GM21825 (cell line): Measurements from ENCODE around the gene LMCD1.

ENCODE experiments used
- ATAC-seq: cut with Tn5 transposase; IDR thresholded peaks from one replicate; pipeline ENCODE4 v1.9.1; 2021; ENCODE audit warnings: mild to moderate bottlenecking, moderate library complexity; ENCODE audit not compliant: unreplicated experiment

The LMCD1 gene, protein sequence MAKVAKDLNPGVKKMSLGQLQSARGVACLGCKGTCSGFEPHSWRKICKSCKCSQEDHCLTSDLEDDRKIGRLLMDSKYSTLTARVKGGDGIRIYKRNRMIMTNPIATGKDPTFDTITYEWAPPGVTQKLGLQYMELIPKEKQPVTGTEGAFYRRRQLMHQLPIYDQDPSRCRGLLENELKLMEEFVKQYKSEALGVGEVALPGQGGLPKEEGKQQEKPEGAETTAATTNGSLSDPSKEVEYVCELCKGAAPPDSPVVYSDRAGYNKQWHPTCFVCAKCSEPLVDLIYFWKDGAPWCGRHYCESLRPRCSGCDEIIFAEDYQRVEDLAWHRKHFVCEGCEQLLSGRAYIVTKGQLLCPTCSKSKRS

DNA sequence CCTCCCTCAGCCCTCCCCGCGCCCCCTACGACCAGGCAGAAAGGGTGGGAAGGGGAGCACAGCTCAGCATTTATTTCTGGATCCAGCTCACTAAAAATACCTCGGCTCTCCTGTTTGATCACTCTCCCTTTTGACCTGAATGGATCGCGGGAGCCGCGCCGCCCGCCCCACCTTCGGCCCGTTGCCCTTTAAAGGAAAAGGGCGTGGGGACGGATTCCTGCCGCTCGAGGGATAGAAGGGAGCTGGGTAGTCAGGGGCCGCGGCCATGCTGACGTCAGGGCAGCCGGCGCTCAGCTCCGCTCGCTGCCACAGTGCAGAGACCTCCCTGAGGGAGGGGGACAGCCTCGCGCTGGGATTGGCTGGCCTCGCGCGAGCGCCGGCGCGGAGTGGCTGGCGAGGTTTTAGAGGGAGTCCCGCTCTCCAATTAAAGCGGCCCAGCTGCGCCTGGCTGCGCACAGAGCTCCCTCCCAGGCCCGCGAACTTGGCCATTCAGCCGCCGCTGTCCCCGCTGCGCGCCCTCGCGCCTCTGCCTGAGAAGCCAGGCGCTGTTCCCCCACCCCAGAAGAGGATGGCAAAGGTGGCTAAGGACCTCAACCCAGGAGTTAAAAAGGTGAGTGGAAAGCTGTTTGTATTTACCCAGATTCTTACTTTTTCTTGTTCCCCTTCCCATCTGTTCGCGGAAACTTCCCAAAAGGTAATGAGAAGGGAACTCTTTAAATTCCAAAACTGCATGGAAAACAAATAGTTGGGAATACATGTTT lies at the start of gene LMCD1:
Gene LMCD1 (plus strand): TSS at position 453 of the 761 bp plus-strand sequence. CDS start 116 bp downstream, at position 569.
- peak; percentile 92 for ATAC-seq

DNA sequence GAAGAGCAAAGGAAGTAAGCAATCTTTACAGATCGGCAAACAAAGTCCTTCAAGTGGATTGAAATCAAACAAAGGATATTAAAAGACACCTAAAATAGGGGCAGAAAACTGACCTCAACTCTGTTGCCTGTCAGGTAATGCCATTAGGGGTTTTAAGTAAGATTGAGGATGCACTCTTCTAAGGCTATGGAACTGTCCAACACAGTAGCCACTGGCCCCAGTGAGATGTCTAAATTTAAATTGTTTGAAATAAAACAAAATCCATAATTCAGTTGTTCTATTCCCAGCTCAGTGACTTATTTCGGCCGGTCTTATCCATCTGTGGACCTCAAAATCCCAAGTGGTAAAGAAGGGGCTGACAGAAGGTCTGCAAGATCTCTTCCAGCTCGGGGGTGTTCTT lies 49.5 kb upstream of the LMCD1 start:
- no peak for ATAC-seq

DNA sequence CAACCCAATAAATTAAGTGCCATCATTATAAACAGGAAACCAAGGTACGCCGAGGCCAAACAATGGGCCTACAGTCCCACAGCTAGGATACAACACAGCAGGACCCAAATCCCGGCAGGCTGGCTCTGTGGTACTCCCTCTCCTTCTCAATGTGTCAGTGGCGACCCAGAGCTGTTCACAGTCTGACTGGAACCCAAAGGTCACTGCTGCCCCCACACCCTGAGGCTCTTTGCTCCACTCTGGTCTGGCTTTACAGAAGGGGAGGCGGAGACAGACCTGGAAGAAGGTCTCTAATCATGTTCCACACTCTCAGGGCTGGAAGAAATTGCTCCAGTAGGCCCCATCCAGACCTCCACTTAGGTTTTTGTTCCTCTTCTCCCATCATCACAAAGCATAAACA lies 48.5 kb upstream of the LMCD1 start:
- no peak for ATAC-seq

DNA sequence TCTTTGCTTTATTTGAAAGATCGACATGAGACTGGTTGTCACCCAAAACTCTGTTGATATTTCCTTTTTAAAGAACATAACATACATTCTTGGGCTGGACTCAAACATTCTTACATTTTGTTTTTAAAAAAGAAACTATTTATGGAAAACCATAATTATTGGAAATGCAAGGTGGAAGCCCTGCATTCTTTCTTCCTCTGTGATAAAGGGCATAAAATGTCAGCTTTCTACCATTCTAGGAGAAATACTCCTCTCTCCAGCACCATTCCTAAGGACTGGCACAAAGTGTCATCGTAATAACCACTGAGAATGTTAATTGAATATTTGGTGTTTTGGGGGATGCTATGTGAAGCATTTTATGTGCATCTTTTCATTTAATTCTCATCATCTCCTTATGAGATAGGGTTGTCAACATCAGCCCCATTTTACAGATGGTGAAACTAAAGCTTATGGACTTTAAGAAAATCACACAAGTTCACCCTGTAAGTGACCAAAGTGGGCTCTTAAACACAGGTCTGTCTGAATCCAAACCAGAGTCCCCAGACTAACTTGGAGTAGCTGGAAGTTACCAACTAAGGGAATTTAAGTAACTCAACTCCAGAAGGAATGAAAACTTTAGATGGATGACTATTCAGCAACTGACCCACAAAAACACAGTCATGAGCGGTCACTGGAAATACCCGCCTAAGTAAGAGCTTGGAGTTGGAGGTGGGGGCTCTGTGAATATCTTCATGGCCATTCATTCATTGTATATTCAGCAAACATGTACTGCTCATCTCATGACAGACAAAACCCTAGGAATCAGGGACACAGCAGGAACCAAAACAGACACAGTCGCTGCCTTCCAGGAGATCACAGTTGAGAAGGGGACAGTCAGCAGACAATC lies 45.9 kb upstream of the LMCD1 start:
- no peak for ATAC-seq

DNA sequence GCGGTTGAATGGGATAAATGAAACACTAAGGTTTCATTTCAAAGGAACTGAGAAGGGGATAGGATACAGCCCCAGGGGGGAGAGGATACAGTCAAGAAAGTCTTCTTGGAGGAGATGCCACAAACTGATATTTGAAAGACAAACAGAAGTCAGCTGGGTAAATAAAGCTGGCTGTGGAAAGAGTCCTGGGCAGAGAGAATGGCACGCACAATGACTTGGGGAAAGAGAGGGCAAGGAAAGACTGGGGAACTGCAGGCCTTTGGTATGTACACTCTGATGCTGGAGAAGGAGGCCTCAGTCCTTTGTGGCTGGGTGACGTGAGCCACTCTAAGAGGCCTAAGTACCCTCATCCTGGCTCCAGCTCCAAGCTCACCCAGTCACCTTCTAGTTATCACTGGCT lies 45.2 kb upstream of the LMCD1 start:
- ATAC-seq = no peak

DNA sequence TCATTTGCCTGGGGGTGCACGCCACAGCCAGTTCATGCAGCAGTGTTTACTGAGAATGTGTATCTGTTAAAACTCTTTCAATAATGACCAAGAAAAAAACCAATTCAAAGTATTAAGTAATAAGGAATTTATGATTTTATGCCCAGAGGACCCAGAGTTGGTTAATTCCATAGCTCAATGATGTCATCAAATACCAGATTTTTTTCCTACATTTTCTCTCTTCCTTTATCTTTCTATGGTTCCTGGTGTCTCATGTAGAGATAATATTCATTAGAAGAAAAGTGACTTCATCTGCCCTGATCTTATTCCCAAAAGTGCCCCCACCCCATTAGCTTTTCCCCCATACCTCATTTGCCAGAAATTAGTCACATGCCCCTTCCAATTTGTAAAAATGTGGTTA lies 44.6 kb upstream of the LMCD1 start:
- ATAC-seq = no peak

DNA sequence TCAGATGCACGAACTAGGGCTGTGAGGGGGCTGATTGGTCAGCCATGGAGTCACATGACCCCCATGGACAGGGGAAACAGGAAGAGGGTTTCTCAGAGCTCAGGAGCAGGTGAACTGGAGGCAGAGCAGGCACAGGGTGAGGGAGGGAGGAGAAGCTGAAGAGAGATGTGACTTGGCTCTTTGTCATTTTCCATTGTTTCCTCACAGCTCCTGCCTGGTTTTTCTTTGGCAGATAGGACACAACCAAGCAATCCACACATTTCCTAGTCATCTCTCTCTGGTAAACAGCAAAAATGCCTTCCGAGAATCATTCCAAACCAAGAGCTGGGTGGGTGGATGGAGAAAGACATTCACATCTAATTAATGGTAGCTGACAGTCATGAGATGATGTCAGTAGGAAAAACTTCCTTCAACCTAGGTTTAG lies 43.4 kb upstream of the LMCD1 start:
- no peak for ATAC-seq

DNA sequence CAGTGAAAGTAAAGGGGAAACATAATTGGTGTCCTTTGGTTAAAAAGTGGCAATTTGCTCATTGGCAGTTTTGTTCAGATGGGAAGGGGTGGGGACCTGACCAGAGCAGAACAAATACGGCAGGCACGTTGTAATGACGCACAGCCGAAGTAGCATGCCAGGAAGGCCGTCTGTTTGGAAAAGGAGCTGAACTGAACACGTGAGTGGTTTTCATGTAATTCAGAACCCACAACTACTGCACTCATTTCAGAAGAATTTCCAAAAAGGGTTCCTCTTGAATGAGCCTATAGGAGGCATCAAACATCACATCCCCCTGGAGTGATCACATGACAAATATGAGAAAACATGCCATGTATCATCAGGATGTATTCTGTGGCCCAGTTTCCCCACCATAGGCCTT lies 42.9 kb upstream of the LMCD1 start:
- no peak for ATAC-seq

DNA sequence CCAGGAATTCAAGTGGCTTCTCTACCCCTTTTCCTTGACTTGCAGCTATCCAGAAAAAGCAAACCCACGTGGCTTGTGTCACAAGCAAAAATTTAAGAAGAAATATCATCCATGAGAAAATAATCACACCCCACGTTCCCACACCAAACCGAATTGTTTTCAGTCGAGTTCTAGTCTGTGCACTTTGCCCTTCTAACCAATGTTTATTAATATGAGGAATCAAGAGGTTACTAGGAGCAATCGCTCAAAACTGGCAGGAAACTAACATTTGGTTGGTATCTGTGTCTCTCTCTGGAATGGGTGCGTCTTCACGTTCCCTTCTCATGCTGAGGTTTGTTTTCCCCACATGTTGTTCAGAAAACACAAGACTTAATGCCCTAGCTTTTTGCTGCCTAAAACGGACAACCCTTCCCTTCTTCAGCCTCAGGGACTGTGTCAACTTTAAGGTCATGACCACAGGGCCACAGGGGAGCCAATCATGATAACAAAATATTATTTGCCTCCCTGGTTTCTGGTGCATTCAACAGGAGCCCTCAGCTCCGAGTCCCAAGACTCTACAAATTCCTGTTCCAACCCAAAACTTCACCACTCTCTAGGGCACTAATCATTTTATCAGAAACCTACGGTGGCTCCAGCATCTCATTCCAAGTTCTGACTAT lies 41.4 kb upstream of the LMCD1 start:
- ATAC-seq = no peak

DNA sequence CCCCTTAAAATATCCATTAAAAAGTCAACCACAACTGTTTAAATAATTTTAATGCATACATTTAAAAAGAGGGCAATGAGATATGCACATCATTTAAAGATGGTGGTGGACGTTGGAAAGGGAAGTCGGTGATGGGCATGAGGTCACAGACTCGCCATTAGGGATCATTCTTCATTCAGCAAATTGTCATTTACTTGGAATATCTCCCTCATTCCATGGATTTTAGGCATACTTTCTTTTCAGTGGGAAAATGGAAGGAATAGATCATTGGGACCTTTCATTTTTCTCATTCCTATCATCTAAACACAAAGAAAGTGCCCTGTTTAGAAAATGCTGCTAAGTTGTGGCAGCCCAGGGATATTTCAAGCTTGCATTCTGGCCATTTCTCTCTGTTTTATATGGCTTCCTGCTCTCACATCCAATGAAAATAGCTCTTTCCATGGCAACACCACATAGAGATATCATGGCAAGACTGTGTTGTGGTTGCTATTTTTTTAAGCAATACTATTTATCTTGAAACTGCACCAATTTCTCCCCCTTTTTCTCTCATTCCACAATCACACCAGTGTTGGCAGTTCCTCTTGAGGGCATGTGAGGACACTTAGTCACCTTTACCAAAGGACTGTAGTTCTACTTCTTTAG lies 40.7 kb upstream of the LMCD1 start:
- ATAC-seq = no peak

DNA sequence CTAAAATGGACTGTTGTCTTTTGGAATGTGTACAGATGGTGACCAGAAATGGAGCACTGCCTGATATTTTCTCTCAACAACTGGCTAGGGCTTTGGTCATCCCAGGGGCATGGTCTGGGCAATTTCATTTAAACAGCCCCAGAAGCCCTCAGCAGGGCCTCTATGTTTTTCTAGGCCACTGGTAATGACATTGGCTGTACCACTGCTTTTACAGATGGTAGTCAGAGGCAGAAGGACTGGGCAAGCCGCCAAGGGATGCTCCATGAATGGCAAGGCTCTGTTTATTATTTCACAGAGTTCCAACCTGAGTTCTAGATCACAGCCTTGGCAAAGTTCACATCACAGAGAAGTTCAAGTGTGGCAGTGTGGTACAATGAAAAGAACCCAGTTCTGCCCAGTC lies 37.0 kb upstream of the LMCD1 start:
- no peak for ATAC-seq

DNA sequence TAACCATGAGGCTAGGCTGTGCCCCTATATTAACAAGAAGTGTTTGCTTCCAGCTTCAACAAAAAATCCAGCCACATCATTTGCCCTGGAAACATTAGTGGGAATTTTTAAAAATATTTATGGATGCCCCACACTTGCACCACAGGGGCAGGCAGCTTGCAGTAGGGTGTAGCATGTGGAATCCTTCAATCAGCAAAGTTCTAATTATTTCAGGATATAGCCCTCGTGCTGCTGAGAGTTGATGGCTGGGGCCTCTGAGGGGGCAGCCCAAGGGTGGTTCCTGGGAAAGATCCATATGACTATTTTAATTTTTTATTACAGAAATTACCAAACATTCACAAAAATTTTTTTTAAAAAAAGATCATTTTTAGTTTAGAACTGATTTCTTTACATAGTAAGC lies 35.1 kb upstream of the LMCD1 start:
- no peak for ATAC-seq

DNA sequence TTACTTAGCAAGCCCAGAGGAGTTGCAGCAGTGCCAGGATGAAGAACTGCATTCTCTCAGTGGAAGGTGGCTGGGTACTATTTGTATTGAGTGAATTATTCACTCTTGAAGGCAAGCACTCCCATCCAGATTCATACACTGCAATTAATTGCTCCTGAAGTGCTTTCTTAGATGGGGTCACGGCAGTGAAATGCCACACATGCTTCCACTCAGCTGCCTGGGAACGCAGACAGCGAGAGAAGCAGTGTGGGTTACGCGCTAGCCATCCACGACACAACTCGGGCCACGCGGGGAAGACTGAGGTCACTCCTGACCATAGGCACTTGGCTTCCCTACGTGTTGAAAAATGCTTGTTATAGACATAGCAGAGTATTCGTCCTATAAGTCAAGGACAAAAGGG lies 30.8 kb upstream of the LMCD1 start:
- no peak for ATAC-seq

DNA sequence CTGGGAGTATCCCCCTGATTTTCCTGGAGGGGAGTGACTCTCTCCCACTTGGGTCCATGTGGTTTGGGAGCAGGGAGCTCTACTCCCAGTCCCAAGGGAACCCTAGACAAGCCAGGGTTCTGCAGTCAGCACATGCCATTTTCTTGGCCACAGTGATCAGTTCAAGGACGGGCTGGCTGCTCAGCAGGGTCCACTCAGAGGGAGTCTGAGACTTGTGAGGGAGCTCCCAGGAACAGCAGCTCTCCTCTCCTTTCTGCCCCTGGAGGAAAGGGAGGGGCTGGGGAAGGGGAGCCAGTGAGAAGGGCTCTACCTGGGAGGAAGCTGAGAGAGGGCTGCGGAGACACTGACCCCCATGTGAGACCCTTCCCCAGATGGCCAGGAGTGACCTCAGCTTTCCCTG lies 29.1 kb upstream of the LMCD1 start:
- ATAC-seq = no peak

DNA sequence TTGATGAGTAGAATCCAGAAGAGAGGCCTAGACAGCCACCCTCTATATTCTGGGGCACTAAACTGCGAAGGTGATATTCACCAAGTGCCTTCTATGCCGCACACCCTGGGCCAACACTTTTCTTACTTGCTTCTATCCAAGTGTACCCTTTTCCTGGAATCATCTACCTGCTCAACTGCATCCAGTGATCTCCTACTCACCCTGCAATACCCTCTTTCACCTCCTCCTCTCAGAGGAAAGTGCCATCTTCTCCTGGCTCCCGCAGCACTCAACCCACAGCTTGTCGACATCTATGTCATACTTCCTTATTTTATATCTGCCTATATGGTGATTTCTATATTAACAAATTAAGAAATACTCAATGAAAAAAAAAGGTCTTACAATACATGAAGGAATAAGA lies 28.6 kb upstream of the LMCD1 start:
- no peak for ATAC-seq

DNA sequence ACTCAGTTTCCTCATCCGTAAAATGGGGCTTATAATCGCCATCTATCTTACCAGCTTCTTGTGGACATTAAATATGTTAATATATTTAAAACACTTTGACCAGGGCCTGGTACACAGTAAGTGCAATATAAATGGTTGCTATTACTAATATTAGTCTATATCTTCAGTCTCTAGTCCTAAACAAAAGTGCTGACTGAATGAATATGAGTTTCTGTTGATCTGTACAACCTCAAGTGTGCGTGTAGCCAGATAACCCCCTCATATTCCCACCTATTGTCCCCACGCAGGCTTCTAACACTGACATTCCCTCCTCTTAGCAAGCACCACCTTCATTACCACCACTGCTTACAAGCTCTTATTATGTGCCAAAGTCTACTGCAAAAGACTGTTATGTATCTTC lies 27.6 kb upstream of the LMCD1 start:
- ATAC-seq = no peak

DNA sequence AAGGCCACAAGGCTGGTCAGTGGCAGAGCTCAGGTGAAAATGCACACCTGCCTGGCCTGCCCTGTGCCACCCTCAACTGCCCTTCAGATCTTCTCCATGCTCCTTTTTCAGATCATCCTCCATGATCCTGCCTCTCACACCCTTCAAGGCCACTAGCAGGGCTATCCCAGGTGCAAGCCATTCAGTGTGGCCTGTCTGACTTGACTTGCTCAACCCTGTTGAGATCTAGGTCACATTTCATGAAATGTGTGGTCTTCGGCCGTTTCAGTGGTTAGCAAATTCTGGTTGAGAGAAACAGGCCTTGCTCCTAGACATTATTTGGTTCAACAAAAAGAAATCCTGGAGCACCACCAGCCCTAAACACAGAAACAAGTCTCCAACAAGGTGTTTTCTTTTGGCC lies 26.6 kb upstream of the LMCD1 start:
- ATAC-seq = no peak

DNA sequence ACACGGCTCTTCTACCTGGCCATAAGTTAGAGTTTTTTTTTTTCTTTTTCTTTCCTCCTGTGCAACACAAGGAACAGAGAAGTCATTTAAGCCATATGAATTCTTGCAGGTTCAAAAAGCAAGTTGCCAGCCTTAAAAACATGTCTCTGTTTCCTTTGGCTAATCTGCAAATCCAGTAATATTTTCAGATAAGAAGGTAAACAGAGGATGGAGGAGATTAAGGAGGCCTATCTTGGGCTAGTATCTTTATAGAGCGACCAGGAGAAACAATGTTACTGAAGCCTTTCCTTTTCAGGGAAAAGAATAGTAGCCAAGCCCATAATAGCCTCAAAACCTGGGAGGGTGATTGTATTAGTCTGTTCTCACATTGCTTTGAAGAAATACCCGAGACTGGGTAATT lies 20.9 kb upstream of the LMCD1 start:
- no peak for ATAC-seq

DNA sequence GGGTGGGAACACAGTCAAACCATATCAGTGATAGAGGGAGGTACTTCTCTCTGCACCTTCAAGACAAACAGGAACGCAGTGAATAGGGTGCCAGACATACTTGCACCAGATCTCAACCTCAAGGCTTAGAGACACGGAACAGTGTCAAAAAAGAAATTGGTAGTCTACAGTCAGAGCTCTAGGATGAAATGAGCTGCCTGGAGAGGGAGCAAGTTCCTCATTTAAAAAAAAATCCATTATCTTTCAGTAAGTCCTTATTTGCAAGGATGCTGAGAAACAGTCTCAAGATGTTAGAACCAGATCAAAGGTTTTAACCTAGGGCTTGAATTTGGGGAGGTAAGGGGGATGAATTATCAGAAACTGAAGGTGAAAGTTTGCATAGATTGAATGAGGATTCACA lies 20.2 kb upstream of the LMCD1 start:
- no peak for ATAC-seq

DNA sequence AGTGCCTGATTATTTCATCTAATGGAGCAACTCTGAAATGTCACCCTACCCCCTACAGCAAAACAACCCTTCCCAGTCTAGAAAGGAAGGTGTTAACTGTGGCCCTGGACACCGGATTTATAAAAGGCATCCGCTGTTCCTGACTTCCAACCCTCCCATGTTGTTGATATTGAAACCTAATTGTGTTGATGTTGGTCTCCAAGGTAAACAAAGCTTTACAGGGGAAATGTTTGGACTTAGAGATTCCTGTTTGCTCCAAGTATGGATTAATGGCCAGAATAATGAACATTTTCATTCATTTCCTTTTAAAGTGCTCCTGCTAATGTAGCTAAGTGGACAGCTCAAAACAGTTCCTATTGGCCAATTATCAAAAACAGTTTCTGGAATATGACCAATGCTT lies 19.4 kb upstream of the LMCD1 start:
- no peak for ATAC-seq
